OCI-LY1 (cell line): ENCODE measurements around the gene SCAPER.

Experiments used
- H2AFZ ChIP-seq: fragments of 200-600 bp; sonication (generic), shearing (Covaris generic); 2 replicates; pipeline ENCODE4 v1.6.0; 2014; ENCODE audit warnings: antibody characterized with exemption, mild to moderate bottlenecking, low read length
- H3F3A ChIP-seq: fragments of 200-600 bp; sonication (generic), shearing (Covaris generic); 2 replicates; pipeline ENCODE4 v1.6.0; 2014; ENCODE audit warnings: mild to moderate bottlenecking, antibody characterized with exemption, low read length, moderate library complexity; ENCODE audit not compliant: insufficient read depth
- H3K27ac ChIP-seq: fragments of 200-600 bp; sonication (generic); 2 replicates; pipeline ENCODE4 v1.5.1; 2014; ENCODE audit warnings: low read length, mixed run types, mild to moderate bottlenecking, low read depth; ENCODE audit not compliant: poor library complexity, severe bottlenecking
- H3K27me3 ChIP-seq: fragments of 200-600 bp; sonication (generic); 2 replicates; pipeline ENCODE4 v1.6.0; 2014; ENCODE audit warnings: antibody characterized with exemption, mild to moderate bottlenecking, low read length, moderate library complexity; ENCODE audit not compliant: insufficient read depth
- H3K36me3 ChIP-seq: fragments of 200-600 bp; sonication (generic); 2 replicates; pipeline ENCODE4 v1.6.1; 2014; ENCODE audit warnings: mild to moderate bottlenecking, antibody characterized with exemption, low read length, moderate library complexity, mixed read lengths; ENCODE audit not compliant: insufficient read depth
- H3K4me1 ChIP-seq: fragments of 200-600 bp; sonication (generic); 2 replicates; pipeline ENCODE4 v1.5.1; 2014; ENCODE audit warnings: mild to moderate bottlenecking, low read length, moderate library complexity; ENCODE audit not compliant: insufficient read depth, severe bottlenecking
- H3K4me2 ChIP-seq: fragments of 200-600 bp; sonication (generic), shearing (Covaris generic); 2 replicates; pipeline ENCODE4 v1.6.1; 2014; ENCODE audit warnings: low read length
- H3K4me3 ChIP-seq: fragments of 200-600 bp; sonication (generic); 2 replicates; pipeline ENCODE4 v1.5.1; 2014; ENCODE audit warnings: low read length, low read depth, mild to moderate bottlenecking, mixed read lengths; ENCODE audit not compliant: poor library complexity, severe bottlenecking
- H3K79me2 ChIP-seq: fragments of 200-600 bp; shearing (Covaris generic); 2 replicates; pipeline ENCODE4 v1.6.1; 2016; ENCODE audit warnings: mixed run types, low read length, mixed read lengths; ENCODE audit not compliant: insufficient read depth
- H3K9ac ChIP-seq: fragments of 200-600 bp; sonication (generic), shearing (Covaris generic); 2 replicates; pipeline ENCODE4 v1.6.1; 2014; ENCODE audit warnings: mild to moderate bottlenecking, low read length, mixed read lengths
- H3K9me2 ChIP-seq: fragments of 200-600 bp; sonication (generic), shearing (Covaris generic); 2 replicates; pipeline ENCODE4 v1.6.1; 2014; ENCODE audit warnings: low read depth, mild to moderate bottlenecking, low read length, mixed read lengths
- H3K9me3 ChIP-seq: fragments of 200-600 bp; shearing (Covaris generic); 2 replicates; pipeline ENCODE4 v1.6.1; 2014; ENCODE audit warnings: low read length, mixed read lengths
- H4K20me1 ChIP-seq: fragments of 200-600 bp; sonication (generic), shearing (Covaris generic); 2 replicates; pipeline ENCODE4 v1.6.0; 2016; ENCODE audit warnings: mild to moderate bottlenecking, low read length; ENCODE audit not compliant: insufficient read depth
- CTCF ChIP-seq: fragments of 200-600 bp; sonication (generic), shearing (Covaris generic); IDR thresholded peaks from 2 replicates; pipeline ENCODE4 v1.5.1; 2017; ENCODE audit warnings: mild to moderate bottlenecking, antibody characterized with exemption, low read length, moderate library complexity, mixed read lengths
- EZH2 ChIP-seq: fragments of 200-600 bp; sonication (generic), shearing (Covaris generic); IDR thresholded peaks from 2 replicates; pipeline ENCODE4 v1.8.0; 2017; ENCODE audit warnings: borderline replicate concordance, mixed run types, mild to moderate bottlenecking, antibody characterized with exemption, low read length, moderate library complexity, mixed read lengths

Gene SCAPER

DNA sequence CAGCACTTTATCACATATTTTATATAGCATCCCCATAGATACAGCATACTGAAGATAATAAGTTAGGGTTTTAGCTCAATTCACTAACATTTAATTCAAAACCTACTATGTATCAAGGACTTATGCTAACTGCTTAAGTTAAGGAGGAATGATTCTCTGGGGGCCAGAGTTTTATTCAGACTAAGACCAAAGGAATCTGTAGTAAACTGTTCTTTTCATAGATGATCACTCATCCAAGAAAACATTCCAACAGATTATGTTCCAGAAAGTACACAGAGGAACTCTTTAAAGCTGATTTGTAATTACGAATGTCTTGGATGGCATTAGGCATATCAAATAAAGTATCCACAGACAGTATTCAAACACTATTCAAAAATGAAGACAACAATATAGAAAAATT is 226.4 kb downstream of the SCAPER start:
- H3K9me3 ChIP-seq: 0 out of 2 replicates have a peak, but pooled peaks cover 1% of the 10 kb centered on the region
- H2AFZ ChIP-seq: no peak overlapping the region
- no peak for TF ChIP-seq CTCF
- no peak for TF ChIP-seq EZH2
- H3K27ac ChIP-seq: no peak overlapping the region
- H3K9me2 ChIP-seq: no peaks in the 10 kb centered on the region
- H3K9ac ChIP-seq: no peak overlapping the region
- no peaks in the 10 kb centered on the region for H3K4me1 ChIP-seq
- H3F3A ChIP-seq: no peaks in the 10 kb centered on the region
- H3K4me2 ChIP-seq: no peak overlapping the region
- H3K79me2 ChIP-seq: no peaks in the 10 kb centered on the region
- H4K20me1 ChIP-seq: no peaks in the 10 kb centered on the region
- H3K36me3 ChIP-seq: no peaks in the 10 kb centered on the region
- no peaks in the 10 kb centered on the region for H3K27me3 ChIP-seq
- H3K4me3 ChIP-seq: no peak overlapping the region

DNA sequence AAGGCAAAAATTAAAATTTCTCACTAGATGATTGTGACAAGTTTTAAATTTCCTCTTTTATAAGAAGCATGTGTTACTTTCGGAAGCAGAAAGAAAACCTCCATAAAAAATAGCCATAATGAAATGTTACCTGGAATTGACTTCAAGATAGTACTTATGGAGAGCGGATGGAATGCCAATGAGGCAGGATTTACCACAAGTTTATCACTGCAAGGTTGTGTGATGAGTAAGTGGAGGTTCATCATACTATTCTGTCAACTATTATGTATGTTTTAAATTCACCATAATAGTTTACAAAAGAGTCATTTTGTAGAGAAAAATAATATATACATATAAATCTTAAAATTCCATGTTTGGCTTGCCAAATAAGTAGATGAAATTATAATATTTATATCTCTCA is 230.3 kb downstream of the SCAPER start:
- Histone ChIP-seq H4K20me1 (no peaks in the 10 kb centered on the region), H3K27ac (no peak overlapping the region), H3K4me2 (no peak overlapping the region), H3F3A (no peaks in the 10 kb centered on the region), H3K36me3 (no peaks in the 10 kb centered on the region), H3K4me3 (no peak overlapping the region), H2AFZ (no peak overlapping the region), H3K4me1 (no peaks in the 10 kb centered on the region), H3K79me2 (no peaks in the 10 kb centered on the region), H3K27me3 (no peaks in the 10 kb centered on the region), H3K9ac (no peak overlapping the region), H3K9me3 (no peaks in the 10 kb centered on the region), H3K9me2 (no peaks in the 10 kb centered on the region)
- TF ChIP-seq EZH2 (no peak), CTCF (no peak)

GRCh38 chr15:76669521-76670207 is 235.5 kb downstream of the SCAPER start:
- Histone ChIP-seq H3F3A (no peaks in the 10 kb centered on the region), H3K36me3 (no peaks in the 10 kb centered on the region), H3K9me3 (no peaks in the 10 kb centered on the region), H4K20me1 (no peaks in the 10 kb centered on the region), H3K4me3 (no peak overlapping the region), H3K27ac (no peak overlapping the region), H3K4me2 (no peak overlapping the region), H3K9ac (no peak overlapping the region), H3K4me1 (no peaks in the 10 kb centered on the region), H3K27me3 (no peaks in the 10 kb centered on the region), H2AFZ (no peak overlapping the region), H3K9me2 (no peaks in the 10 kb centered on the region), H3K79me2 (no peaks in the 10 kb centered on the region)
- TF ChIP-seq CTCF (no peak), EZH2 (no peak)
